NCI-H2029 (cell line): ENCODE data around the gene PGP.

Experiments used
- DNase-seq: peaks from one replicate; lab custom pipeline; 2025; lab: John Stamatoyannopoulos, UW

Gene PGP

DNA sequence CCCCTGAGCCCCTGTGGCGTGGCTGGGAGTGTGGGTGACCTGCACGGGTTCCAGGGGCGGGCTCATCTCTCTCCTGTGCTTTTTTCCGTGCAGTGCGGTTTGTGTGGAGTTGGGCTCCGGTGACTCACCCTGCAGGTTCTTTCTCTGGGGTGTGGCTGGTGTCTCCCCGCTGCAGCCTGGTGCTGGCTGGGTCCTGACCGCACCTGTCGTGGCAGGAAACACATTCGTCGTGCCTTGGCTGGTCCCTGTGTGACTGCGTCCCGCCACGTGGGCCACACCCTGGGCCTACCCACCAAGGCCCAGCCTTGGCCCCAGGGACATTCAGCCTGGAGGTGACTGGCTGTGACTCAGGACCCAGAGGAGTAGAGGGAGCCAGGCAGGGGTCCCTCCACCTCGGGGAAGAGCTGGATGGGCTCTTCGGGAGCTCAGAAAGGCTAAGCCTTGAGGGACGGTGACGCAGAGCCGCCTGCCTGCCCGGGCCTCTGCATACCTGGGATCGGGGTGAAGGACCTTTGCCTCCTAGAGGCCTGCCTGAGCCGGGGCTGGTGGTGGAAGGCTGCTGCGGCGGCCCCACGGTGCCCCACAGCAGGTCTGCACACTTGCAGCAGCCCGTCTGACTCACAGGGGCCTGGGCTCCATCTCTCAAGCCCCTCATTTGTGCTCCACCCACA lies 51.3 kb downstream of the PGP start:
- no peak for DNase-seq

DNA sequence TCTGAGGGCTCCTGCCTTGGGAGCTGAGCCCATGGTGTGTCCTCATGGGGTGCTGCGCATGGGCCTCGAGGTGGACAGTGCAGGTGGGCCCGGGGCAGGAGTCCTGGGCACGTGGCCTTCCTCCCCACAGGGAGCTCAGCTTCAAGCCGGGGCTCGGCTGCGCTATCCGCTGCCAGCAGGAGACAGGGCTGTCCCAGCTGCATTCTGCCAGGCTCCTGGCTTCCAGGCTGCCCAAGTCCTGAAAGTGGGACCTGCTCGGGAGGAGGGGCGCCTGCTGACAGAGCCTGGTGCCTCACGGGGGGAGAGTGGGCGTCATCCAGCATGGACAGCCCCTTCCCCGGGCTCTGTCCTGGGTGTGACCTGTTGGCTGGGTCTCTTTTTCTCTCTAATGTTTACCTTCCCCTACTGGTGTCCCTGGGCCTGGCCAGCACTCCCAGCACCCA lies 51.9 kb downstream of the PGP start:
- no peak for DNase-seq

DNA sequence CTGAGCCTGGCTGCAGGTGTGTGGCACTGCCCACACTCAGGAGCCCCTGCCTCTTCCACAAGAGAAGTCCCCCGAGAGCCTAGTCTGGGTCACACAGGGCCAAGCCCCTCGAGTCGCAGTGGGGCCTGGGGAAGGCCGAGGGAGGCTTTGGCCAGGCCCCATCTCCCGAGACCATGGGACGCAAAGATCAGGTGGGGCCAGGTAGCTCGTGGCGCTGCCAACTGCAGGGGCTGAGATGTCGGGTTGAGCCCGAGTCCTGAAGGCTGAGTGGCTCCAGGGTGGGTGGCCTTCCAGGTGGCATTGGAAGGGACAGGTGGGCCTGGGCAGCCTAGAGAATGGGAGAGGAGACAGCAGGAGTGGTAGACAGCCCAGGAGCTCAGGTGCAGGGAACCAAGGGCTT lies 52.7 kb downstream of the PGP start:
- no peak for DNase-seq
